Measurements from ENCODE around the gene EFS. TPM values are rescaled to one million over a fixed set of nuclear protein-coding genes. Genes with fewer than 3 reads are reported as not detected.

EFS gene
- total and polyA plus RNA-seq, 10 of the 15 experiments (the other 5 are each of a cell fraction or from before 2014, with no cell fraction given) = 0.08 TPM; not detected in 9

DNA sequence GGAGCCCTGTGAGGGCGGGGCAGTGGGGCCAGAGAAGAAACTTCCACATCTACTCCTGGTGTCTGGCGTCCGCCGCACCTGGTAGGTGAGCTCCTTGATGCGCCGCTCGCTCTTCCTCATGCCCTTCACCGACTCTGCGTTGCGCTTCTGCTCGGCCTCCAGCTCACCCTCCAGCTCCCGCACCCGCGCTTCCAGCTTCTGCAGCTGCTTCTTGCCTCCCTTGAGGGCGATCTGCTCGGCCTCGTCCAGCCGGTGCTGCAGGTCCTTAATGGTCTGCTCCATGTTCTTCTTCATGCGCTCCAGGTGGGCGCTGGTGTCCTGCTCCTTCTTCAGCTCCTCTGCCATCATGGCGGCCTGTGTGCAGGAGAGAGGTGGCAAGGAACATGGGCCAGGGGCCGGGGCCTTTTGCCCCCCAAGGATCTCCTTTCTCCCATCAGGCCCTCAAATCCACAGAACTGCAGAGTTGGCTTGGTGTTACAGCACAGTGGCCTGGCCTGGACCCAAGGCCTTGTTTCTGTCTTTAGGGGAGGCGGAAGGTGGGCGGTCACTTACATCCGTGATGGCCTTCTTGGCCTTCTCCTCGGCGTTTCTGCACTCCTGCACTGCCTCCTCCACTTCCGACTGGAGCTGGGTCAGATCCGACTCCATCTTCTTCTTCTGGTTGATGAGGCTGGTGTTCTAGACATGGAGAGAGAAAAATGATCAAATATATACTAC is 19.6 kb upstream of the EFS start:
- CTCF ChIA-PET = no interaction called here
- TF ChIP-seq RBBP5 (conservative IDR thresholded peaks at IDR 0.05) = no peak
- no peak for TF ChIP-seq PML (IDR thresholded peaks at IDR 0.05; ENCODE audit: low read length)
- TF ChIP-seq, protein P1, sequence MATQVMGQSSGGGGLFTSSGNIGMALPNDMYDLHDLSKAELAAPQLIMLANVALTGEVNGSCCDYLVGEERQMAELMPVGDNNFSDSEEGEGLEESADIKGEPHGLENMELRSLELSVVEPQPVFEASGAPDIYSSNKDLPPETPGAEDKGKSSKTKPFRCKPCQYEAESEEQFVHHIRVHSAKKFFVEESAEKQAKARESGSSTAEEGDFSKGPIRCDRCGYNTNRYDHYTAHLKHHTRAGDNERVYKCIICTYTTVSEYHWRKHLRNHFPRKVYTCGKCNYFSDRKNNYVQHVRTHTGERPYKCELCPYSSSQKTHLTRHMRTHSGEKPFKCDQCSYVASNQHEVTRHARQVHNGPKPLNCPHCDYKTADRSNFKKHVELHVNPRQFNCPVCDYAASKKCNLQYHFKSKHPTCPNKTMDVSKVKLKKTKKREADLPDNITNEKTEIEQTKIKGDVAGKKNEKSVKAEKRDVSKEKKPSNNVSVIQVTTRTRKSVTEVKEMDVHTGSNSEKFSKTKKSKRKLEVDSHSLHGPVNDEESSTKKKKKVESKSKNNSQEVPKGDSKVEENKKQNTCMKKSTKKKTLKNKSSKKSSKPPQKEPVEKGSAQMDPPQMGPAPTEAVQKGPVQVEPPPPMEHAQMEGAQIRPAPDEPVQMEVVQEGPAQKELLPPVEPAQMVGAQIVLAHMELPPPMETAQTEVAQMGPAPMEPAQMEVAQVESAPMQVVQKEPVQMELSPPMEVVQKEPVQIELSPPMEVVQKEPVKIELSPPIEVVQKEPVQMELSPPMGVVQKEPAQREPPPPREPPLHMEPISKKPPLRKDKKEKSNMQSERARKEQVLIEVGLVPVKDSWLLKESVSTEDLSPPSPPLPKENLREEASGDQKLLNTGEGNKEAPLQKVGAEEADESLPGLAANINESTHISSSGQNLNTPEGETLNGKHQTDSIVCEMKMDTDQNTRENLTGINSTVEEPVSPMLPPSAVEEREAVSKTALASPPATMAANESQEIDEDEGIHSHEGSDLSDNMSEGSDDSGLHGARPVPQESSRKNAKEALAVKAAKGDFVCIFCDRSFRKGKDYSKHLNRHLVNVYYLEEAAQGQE (IDR thresholded peaks at IDR 0.05; ENCODE audit: low read depth, low read length) = no peak
- no peak for TF ChIP-seq NR2F1 (conservative IDR thresholded peaks at IDR 0.05)
- TF ChIP-seq, protein P2, sequence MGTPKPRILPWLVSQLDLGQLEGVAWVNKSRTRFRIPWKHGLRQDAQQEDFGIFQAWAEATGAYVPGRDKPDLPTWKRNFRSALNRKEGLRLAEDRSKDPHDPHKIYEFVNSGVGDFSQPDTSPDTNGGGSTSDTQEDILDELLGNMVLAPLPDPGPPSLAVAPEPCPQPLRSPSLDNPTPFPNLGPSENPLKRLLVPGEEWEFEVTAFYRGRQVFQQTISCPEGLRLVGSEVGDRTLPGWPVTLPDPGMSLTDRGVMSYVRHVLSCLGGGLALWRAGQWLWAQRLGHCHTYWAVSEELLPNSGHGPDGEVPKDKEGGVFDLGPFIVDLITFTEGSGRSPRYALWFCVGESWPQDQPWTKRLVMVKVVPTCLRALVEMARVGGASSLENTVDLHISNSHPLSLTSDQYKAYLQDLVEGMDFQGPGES (IDR thresholded peaks at IDR 0.05) = no peak
- TF ChIP-seq, protein P3, sequence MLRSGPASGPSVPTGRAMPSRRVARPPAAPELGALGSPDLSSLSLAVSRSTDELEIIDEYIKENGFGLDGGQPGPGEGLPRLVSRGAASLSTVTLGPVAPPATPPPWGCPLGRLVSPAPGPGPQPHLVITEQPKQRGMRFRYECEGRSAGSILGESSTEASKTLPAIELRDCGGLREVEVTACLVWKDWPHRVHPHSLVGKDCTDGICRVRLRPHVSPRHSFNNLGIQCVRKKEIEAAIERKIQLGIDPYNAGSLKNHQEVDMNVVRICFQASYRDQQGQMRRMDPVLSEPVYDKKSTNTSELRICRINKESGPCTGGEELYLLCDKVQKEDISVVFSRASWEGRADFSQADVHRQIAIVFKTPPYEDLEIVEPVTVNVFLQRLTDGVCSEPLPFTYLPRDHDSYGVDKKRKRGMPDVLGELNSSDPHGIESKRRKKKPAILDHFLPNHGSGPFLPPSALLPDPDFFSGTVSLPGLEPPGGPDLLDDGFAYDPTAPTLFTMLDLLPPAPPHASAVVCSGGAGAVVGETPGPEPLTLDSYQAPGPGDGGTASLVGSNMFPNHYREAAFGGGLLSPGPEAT (IDR thresholded peaks at IDR 0.05; ENCODE audit: low read depth) = no peak
- no peak for TF ChIP-seq YY1 (IDR thresholded peaks at IDR 0.05; ENCODE audit: low read depth, low read length)
- no peak for TF ChIP-seq EED (IDR thresholded peaks at IDR 0.05; ENCODE audit: low read depth)
- no peak for TF ChIP-seq NBN (IDR thresholded peaks at IDR 0.05)
- no peak for TF ChIP-seq CHD4 (IDR thresholded peaks at IDR 0.05)
- TF ChIP-seq, protein P4, sequence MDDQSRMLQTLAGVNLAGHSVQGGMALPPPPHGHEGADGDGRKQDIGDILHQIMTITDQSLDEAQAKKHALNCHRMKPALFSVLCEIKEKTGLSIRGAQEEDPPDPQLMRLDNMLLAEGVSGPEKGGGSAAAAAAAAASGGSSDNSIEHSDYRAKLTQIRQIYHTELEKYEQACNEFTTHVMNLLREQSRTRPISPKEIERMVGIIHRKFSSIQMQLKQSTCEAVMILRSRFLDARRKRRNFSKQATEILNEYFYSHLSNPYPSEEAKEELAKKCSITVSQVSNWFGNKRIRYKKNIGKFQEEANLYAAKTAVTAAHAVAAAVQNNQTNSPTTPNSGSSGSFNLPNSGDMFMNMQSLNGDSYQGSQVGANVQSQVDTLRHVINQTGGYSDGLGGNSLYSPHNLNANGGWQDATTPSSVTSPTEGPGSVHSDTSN (IDR thresholded peaks at IDR 0.05; ENCODE audit: insufficient replicate concordance, low read depth, low read length) = no peak
- no peak for TF ChIP-seq ASH2L (IDR thresholded peaks at IDR 0.05; ENCODE audit: borderline replicate concordance, low read depth)
- TF ChIP-seq YBX1 (IDR thresholded peaks at IDR 0.05) = no peak
- TF ChIP-seq, protein P5, sequence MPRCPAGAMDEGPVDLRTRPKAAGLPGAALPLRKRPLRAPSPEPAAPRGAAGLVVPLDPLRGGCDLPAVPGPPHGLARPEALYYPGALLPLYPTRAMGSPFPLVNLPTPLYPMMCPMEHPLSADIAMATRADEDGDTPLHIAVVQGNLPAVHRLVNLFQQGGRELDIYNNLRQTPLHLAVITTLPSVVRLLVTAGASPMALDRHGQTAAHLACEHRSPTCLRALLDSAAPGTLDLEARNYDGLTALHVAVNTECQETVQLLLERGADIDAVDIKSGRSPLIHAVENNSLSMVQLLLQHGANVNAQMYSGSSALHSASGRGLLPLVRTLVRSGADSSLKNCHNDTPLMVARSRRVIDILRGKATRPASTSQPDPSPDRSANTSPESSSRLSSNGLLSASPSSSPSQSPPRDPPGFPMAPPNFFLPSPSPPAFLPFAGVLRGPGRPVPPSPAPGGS (IDR thresholded peaks at IDR 0.05; ENCODE audit: borderline replicate concordance, insufficient read depth, low read depth, low read length, poor library complexity, severe bottlenecking) = no peak

More for the DNA sequence above, 19.6 kb upstream of the EFS start:
- 50% methylated on average over 29 of the region's 29 CpGs for WGBS (ENCODE audit: insufficient coverage, insufficient replicate concordance, low lambda C conversion rate, missing lambda C conversion rate)
- Histone ChIP-seq H3K79me2 (ENCODE audit: control insufficient read depth, insufficient read depth, low read length) (no peaks in the 10 kb centered on the region), H2AFZ (ENCODE audit: control insufficient read depth, low read depth, low read length) (no peak overlapping the region), H3K4me2 (ENCODE audit: control insufficient read depth, insufficient read depth) (no peak overlapping the region), H3K9ac (ENCODE audit: control insufficient read depth, insufficient read depth, low read length) (no peak overlapping the region), H3K4me1 (ENCODE audit: control insufficient read depth, insufficient read depth, low read length) (no peaks in the 10 kb centered on the region), H3K36me3 (ENCODE audit: control insufficient read depth in 2 of 2, insufficient read depth in 2 of 2, low read length in 1 of 2) (no peaks in the 10 kb centered on the region), H3K27ac (ENCODE audit: control insufficient read depth, insufficient read depth) (no peak overlapping the region), H3K4me3 (no peak overlapping the region), H3K27me3 (replicated peaks in 1 of 2; ENCODE audit: control insufficient read depth in 2 of 2, insufficient read depth in 2 of 2, low read length in 1 of 2) (no peaks in the 10 kb centered on the region; a peak in 2 of 4 replicates), H3K9me3 (replicated peaks; ENCODE audit: control insufficient read depth, insufficient read depth, low read length) (no peaks in the 10 kb centered on the region), H4K20me1 (ENCODE audit: control insufficient read depth, insufficient read depth) (no peaks in the 10 kb centered on the region)
- ChIA-PET RAD21 (ENCODE audit: unreplicated experiment) (no interaction called here), POLR2A (no interaction called here), SMC1A (ENCODE audit: uncharacterized antibody, unreplicated experiment) (no interaction called here)
- in situ Hi-C loops (cut with MboI) (loop anchor here (5.0 kb wide), 1 partner anchor 122 kb away; no protein-coding TSS in a partner anchor), intact Hi-C loops (cut with micrococcal nuclease; ENCODE audit: unreplicated experiment) (no loop called here)
- no peak for ATAC-seq
- no TSS peak for BruUV-seq (replicated peaks)
- no peak for DNase-seq (ENCODE audit: low read depth, low spot score)
- FAIRE-seq = no peak
